ENCODE data around the gene IFT88.

- TF ChIP-seq POLR2A (IDR thresholded peaks at IDR 0.05; ENCODE audit: low read depth, low read length) (no peak), CTCF (conservative IDR thresholded peaks at IDR 0.05; ENCODE audit: low read depth, low read length) (no peak), USF2 (IDR thresholded peaks at IDR 0.05; ENCODE audit: low read depth, low read length) (no peak), BHLHE40 (IDR thresholded peaks at IDR 0.05; ENCODE audit: low read depth, low read length) (no peak), CEBPB (IDR thresholded peaks at IDR 0.05; ENCODE audit: low read depth, low read length) (no peak), RCOR1 (IDR thresholded peaks at IDR 0.05; ENCODE audit: insufficient replicate concordance, low read length) (no peak), CHD1 (IDR thresholded peaks at IDR 0.05; ENCODE audit: low read depth, low read length) (no peak), ELK1 (IDR thresholded peaks at IDR 0.05; ENCODE audit: borderline replicate concordance, low read depth, low read length) (no peak), MAZ (IDR thresholded peaks at IDR 0.05; ENCODE audit: borderline replicate concordance, low read depth, low read length) (no peak), MAFK (IDR thresholded peaks at IDR 0.05; ENCODE audit: low read depth, low read length) (no peak), FOS (IDR thresholded peaks at IDR 0.05; ENCODE audit: low read depth, low read length) (no peak), RFX5 (IDR thresholded peaks at IDR 0.05; ENCODE audit: low read depth, low read length) (no peak), RAD21 (IDR thresholded peaks at IDR 0.05; ENCODE audit: low read length) (no peak), MXI1 (IDR thresholded peaks at IDR 0.05; ENCODE audit: borderline replicate concordance, low read depth, low read length) (no peak)
These were observed 69.1 kb downstream of the IFT88 start for GRCh38 chr13:20636079-20636478.

Data from IMR-90 (cell line).